ENCODE measurements around the gene MTMR3.
"Not testable (repeated sequence)": the region's sequence is repeated elsewhere in the genome, so short reads cannot be mapped to it uniquely, and the experiment has no call there.

DNA sequence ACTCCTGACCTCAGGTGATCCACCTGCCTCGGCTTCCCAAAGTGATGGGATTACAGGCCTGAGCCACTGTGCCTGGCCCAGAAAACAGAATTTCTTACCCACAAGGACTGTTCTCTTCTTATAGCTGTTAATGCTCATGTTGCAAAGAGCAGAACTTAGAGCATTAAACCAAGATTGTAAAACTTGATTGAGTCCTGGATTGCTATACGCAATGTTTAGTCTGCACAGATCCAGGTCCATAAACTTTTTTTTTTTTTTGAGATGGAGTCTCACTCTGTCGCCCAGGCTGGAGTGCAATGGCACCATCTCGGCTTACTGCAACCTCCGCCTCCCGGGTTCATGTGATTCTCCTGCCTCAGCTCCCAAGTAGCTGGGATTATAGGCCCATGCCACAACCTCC lies 178.1 kb downstream of the MTMR3 start:
- TF ChIP-seq, protein P1, sequence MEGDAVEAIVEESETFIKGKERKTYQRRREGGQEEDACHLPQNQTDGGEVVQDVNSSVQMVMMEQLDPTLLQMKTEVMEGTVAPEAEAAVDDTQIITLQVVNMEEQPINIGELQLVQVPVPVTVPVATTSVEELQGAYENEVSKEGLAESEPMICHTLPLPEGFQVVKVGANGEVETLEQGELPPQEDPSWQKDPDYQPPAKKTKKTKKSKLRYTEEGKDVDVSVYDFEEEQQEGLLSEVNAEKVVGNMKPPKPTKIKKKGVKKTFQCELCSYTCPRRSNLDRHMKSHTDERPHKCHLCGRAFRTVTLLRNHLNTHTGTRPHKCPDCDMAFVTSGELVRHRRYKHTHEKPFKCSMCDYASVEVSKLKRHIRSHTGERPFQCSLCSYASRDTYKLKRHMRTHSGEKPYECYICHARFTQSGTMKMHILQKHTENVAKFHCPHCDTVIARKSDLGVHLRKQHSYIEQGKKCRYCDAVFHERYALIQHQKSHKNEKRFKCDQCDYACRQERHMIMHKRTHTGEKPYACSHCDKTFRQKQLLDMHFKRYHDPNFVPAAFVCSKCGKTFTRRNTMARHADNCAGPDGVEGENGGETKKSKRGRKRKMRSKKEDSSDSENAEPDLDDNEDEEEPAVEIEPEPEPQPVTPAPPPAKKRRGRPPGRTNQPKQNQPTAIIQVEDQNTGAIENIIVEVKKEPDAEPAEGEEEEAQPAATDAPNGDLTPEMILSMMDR (IDR thresholded peaks at IDR 0.05), result not testable (repeated sequence)
- TF ChIP-seq EZH2 (IDR thresholded peaks at IDR 0.05), result not testable (repeated sequence)

Data from neural progenitor cell (in vitro differentiated cells).